SK-N-SH treated with all-trans-retinoic acid at 6 μM for 48 hours (cell line): ENCODE measurements around the gene SMPDL3B.

Experiments
- BACH2 ChIP-seq: fragments of 250-450 bp; sonication (Bioruptor Pico); IDR thresholded peaks from 2 replicates; pipeline ENCODE4 v1.9.0; 2021; ENCODE audit warnings: mild to moderate bottlenecking, borderline replicate concordance
- CSDC2 ChIP-seq: fragments of 250-450 bp; sonication (Bioruptor Pico); IDR thresholded peaks from 2 replicates; pipeline ENCODE4 v1.5.0; 2020; ENCODE audit warnings: mild to moderate bottlenecking, moderate library complexity
- OSR1 ChIP-seq: fragments of 250-450 bp; sonication (Bioruptor Pico); IDR thresholded peaks from 2 replicates; pipeline ENCODE4 v1.8.0; 2022; ENCODE audit warnings: moderate library complexity, mild to moderate bottlenecking, inconsistent platforms
- RARB ChIP-seq: fragments of 250-450 bp; sonication (Bioruptor Pico); IDR thresholded peaks from 2 replicates; pipeline ENCODE4 v1.8.0; 2021; ENCODE audit warnings: mild to moderate bottlenecking, moderate library complexity
- SNAI2 ChIP-seq: fragments of 250-450 bp; sonication (Bioruptor Pico); IDR thresholded peaks from 2 replicates; pipeline ENCODE4 v1.5.0; 2020; ENCODE audit warnings: mild to moderate bottlenecking, moderate library complexity
- ZFP3 ChIP-seq: fragments of 250-450 bp; sonication (Bioruptor Pico); IDR thresholded peaks from 2 replicates; pipeline ENCODE4 v1.5.0; 2020; ENCODE audit warnings: mild to moderate bottlenecking, moderate library complexity
- ZFP30 ChIP-seq: fragments of 450-650 bp; formaldehyde crosslinking; IDR thresholded peaks from 2 replicates; pipeline ENCODE4 v1.5.0; 2022; ENCODE audit warnings: mild to moderate bottlenecking, moderate library complexity
- ZNF565 ChIP-seq: fragments of 450-650 bp; formaldehyde crosslinking; conservative IDR thresholded peaks from 2 replicates; pipeline ENCODE4 v1.5.0; 2020; ENCODE audit warnings: low read depth, mild to moderate bottlenecking, moderate library complexity
- ZNF70 ChIP-seq: fragments of 450-650 bp; formaldehyde crosslinking; IDR thresholded peaks from 2 replicates; pipeline ENCODE4 v1.5.0; 2020; ENCODE audit warnings: mild to moderate bottlenecking, moderate library complexity
- ZNF8 ChIP-seq: fragments of 450-650 bp; formaldehyde crosslinking; IDR thresholded peaks from 2 replicates; pipeline ENCODE4 v1.5.0; 2020; ENCODE audit warnings: mild to moderate bottlenecking, moderate library complexity
- TF ChIP-seq, protein P1 (sequence below): fragments of 250-450 bp; sonication (Bioruptor Pico); IDR thresholded peaks from 2 replicates; pipeline ENCODE4 v1.5.0; 2020; ENCODE audit warnings: mild to moderate bottlenecking, moderate library complexity
- TF ChIP-seq, protein P2 (sequence below): fragments of 250-450 bp; sonication (Bioruptor Pico); IDR thresholded peaks from 2 replicates; pipeline ENCODE4 v1.8.0; 2020; ENCODE audit warnings: mild to moderate bottlenecking, moderate library complexity, borderline replicate concordance
- TF ChIP-seq, protein P3 (sequence below): fragments of 250-450 bp; sonication (Bioruptor Pico); IDR thresholded peaks from 2 replicates; pipeline ENCODE4 v1.5.1; 2020; ENCODE audit warnings: low read depth, mild to moderate bottlenecking, moderate library complexity
- TF ChIP-seq, protein P4 (sequence below): fragments of 250-450 bp; sonication (Bioruptor Pico); IDR thresholded peaks from 2 replicates; pipeline ENCODE4 v1.5.1; 2021; ENCODE audit warnings: mild to moderate bottlenecking, moderate library complexity

DNA sequence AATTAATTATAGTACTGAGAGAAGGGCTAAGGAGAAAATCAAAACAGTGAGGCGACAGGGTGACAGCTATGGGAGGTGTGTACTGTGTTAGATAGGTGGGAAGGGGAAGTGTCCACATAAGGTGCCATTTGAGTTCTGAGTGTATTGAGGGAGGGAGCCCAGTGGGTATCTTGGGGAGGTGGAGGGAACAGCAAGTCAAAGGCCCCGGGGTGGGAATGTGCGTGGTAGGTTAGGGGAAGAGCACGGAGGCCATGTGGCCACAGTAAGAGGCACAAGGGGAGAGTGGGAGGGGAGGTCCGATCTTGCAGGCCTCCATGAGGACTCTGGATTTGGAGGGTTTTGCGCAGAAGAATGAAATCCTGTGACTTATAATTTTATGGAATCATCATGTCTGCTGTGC, 22.0 kb downstream of the SMPDL3B start:
- TF ChIP-seq, protein P1, sequence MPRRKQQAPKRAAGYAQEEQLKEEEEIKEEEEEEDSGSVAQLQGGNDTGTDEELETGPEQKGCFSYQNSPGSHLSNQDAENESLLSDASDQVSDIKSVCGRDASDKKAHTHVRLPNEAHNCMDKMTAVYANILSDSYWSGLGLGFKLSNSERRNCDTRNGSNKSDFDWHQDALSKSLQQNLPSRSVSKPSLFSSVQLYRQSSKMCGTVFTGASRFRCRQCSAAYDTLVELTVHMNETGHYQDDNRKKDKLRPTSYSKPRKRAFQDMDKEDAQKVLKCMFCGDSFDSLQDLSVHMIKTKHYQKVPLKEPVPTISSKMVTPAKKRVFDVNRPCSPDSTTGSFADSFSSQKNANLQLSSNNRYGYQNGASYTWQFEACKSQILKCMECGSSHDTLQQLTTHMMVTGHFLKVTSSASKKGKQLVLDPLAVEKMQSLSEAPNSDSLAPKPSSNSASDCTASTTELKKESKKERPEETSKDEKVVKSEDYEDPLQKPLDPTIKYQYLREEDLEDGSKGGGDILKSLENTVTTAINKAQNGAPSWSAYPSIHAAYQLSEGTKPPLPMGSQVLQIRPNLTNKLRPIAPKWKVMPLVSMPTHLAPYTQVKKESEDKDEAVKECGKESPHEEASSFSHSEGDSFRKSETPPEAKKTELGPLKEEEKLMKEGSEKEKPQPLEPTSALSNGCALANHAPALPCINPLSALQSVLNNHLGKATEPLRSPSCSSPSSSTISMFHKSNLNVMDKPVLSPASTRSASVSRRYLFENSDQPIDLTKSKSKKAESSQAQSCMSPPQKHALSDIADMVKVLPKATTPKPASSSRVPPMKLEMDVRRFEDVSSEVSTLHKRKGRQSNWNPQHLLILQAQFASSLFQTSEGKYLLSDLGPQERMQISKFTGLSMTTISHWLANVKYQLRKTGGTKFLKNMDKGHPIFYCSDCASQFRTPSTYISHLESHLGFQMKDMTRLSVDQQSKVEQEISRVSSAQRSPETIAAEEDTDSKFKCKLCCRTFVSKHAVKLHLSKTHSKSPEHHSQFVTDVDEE (CRISPR knock-in tag) = no peak
- TF ChIP-seq ZFP30 (CRISPR knock-in tag) (no peak), OSR1 (CRISPR knock-in tag) (no peak), BACH2 (CRISPR knock-in tag) (no peak), CSDC2 (no peak), RARB (CRISPR knock-in tag) (no peak), SNAI2 (CRISPR knock-in tag) (no peak), ZNF8 (CRISPR knock-in tag) (no peak), ZNF565 (CRISPR knock-in tag) (no peak), ZNF70 (no peak), ZFP3 (CRISPR knock-in tag) (no peak)
- TF ChIP-seq, protein P2, sequence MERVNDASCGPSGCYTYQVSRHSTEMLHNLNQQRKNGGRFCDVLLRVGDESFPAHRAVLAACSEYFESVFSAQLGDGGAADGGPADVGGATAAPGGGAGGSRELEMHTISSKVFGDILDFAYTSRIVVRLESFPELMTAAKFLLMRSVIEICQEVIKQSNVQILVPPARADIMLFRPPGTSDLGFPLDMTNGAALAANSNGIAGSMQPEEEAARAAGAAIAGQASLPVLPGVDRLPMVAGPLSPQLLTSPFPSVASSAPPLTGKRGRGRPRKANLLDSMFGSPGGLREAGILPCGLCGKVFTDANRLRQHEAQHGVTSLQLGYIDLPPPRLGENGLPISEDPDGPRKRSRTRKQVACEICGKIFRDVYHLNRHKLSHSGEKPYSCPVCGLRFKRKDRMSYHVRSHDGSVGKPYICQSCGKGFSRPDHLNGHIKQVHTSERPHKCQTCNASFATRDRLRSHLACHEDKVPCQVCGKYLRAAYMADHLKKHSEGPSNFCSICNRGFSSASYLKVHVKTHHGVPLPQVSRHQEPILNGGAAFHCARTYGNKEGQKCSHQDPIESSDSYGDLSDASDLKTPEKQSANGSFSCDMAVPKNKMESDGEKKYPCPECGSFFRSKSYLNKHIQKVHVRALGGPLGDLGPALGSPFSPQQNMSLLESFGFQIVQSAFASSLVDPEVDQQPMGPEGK = no peak
- TF ChIP-seq, protein P3, sequence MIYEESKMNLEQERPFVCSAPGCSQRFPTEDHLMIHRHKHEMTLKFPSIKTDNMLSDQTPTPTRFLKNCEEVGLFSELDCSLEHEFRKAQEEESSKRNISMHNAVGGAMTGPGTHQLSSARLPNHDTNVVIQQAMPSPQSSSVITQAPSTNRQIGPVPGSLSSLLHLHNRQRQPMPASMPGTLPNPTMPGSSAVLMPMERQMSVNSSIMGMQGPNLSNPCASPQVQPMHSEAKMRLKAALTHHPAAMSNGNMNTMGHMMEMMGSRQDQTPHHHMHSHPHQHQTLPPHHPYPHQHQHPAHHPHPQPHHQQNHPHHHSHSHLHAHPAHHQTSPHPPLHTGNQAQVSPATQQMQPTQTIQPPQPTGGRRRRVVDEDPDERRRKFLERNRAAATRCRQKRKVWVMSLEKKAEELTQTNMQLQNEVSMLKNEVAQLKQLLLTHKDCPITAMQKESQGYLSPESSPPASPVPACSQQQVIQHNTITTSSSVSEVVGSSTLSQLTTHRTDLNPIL (CRISPR knock-in tag) = no peak
- TF ChIP-seq, protein P4, sequence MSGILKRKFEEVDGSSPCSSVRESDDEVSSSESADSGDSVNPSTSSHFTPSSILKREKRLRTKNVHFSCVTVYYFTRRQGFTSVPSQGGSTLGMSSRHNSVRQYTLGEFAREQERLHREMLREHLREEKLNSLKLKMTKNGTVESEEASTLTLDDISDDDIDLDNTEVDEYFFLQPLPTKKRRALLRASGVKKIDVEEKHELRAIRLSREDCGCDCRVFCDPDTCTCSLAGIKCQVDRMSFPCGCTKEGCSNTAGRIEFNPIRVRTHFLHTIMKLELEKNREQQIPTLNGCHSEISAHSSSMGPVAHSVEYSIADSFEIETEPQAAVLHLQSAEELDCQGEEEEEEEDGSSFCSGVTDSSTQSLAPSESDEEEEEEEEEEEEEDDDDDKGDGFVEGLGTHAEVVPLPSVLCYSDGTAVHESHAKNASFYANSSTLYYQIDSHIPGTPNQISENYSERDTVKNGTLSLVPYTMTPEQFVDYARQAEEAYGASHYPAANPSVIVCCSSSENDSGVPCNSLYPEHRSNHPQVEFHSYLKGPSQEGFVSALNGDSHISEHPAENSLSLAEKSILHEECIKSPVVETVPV (CRISPR knock-in tag) = no peak
